WERI-Rb-1 (cell line): Measurements from ENCODE around the gene CFAP251.

ENCODE experiments used
- DNase-seq: peaks from one replicate; pipeline ENCODE4 v3.0.0-alpha.2; 2020
- H3K27ac ChIP-seq: fragments of 250-450 bp; sonication (Bioruptor Pico); 2 replicates; pipeline ENCODE4 v1.5.1; 2020; ENCODE audit warnings: mild to moderate bottlenecking, moderate library complexity
- H3K27me3 ChIP-seq: fragments of 250-450 bp; sonication (Bioruptor Pico); 2 replicates; pipeline ENCODE4 v1.5.1; 2021; ENCODE audit warnings: mild to moderate bottlenecking, low read depth, moderate library complexity; ENCODE audit not compliant: insufficient read depth, severe bottlenecking
- H3K36me3 ChIP-seq: fragments of 250-450 bp; sonication (Bioruptor Pico); 2 replicates; pipeline ENCODE4 v1.5.1; 2020; ENCODE audit warnings: mild to moderate bottlenecking, moderate library complexity
- H3K4me3 ChIP-seq: 2 replicates; pipeline ENCODE4 v1.5.1; 2011; ENCODE audit warnings: low read depth, mild to moderate bottlenecking, control low read depth, low read length
- H3K9me3 ChIP-seq: fragments of 250-450 bp; sonication (Bioruptor Pico); 2 replicates; pipeline ENCODE4 v1.5.1; 2021; ENCODE audit warnings: mild to moderate bottlenecking, moderate library complexity; ENCODE audit not compliant: severe bottlenecking
- TF ChIP-seq, protein P1 (sequence below): IDR thresholded peaks from 2 replicates; pipeline ENCODE4 v1.5.1; 2011; ENCODE audit warnings: low read depth, mild to moderate bottlenecking, control low read depth, inconsistent platforms, low read length

The CFAP251 gene

DNA sequence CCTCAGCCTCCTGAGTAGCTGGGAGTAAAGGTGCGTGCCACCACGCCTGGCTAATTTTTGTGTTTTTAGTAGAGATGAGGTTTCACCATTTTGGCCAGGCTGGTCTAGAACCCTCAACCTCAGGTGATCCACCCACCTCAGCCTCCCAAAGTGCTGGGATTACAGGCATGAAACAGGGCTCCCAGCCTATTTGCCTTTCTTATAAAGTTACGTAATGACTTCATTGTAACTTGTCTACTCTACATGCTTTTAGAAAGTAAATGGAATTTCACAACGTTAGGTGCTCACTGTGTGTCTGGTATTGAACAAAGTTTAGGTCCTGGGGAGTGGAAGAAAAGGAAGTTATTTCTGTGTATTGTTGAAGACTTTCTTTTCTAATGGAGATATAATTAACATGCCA is 12.5 kb downstream of the CFAP251 start:
- Histone ChIP-seq H3K27ac (no peak overlapping the region), H3K4me3 (no peak overlapping the region), H3K27me3 (no peaks in the 10 kb centered on the region), H3K9me3 (no peaks in the 10 kb centered on the region), H3K36me3 (no peaks in the 10 kb centered on the region)
- TF ChIP-seq, protein P1, sequence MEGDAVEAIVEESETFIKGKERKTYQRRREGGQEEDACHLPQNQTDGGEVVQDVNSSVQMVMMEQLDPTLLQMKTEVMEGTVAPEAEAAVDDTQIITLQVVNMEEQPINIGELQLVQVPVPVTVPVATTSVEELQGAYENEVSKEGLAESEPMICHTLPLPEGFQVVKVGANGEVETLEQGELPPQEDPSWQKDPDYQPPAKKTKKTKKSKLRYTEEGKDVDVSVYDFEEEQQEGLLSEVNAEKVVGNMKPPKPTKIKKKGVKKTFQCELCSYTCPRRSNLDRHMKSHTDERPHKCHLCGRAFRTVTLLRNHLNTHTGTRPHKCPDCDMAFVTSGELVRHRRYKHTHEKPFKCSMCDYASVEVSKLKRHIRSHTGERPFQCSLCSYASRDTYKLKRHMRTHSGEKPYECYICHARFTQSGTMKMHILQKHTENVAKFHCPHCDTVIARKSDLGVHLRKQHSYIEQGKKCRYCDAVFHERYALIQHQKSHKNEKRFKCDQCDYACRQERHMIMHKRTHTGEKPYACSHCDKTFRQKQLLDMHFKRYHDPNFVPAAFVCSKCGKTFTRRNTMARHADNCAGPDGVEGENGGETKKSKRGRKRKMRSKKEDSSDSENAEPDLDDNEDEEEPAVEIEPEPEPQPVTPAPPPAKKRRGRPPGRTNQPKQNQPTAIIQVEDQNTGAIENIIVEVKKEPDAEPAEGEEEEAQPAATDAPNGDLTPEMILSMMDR: no peak
- DNase-seq: no peak

DNA sequence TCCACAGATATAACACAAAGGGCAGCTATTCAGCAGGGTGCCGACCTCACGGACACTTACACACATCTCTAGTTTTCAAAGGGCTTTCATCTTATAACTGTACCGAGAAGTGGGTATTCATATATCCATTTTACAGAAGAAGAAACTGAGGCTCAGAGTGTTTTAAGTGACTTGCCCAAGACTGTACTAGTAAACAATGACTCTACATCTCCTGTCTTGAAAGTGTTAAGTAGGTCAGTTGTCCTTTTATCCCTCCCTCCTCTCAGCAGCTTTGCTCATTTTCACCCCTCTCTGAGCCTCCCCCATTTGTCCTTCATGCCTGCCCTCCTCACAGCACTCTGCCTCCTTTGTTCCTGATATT is 13.8 kb downstream of the CFAP251 start:
- no peak for DNase-seq
- no peaks in the 10 kb centered on the region for H3K9me3 ChIP-seq
- TF ChIP-seq, protein P1: no peak
- no peak overlapping the region for H3K27ac ChIP-seq
- H3K36me3 ChIP-seq: no peaks in the 10 kb centered on the region
- H3K27me3 ChIP-seq: no peaks in the 10 kb centered on the region
- no peak overlapping the region for H3K4me3 ChIP-seq

DNA sequence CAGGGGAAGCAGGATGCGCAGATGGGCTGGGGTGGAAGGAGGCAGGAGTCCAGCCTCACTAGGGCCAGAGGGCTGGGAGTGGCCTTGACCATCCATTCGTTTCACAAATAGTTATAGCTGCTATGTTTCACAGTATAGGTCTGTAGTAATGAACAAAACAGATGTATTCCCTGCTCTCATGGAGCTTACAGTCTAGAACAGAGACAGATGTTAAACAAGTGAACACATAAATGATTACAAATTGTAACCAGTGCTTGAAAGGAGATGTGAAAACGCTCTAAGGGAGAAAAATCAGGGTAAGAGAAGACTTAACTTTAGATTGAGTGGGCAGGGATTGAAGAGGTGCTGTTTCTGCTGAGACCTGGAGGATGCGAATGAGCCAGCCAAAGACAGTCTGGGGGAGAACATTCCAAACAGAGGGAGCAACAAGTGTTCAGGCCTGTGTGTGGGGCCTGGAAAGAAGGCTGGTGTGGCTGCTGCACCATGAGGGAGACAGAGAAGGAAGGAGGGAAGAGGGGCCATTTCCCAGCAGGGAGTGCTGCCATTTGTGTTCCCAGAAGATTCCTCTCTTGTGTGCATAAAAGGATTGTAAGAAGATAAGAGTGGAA is 14.6 kb downstream of the CFAP251 start:
- peaks cover 2% of the 10 kb centered on the region for H3K9me3 ChIP-seq
- no peaks in the 10 kb centered on the region for H3K36me3 ChIP-seq
- H3K4me3 ChIP-seq: no peak overlapping the region
- no peak for DNase-seq
- TF ChIP-seq, protein P1: no peak
- H3K27me3 ChIP-seq: no peaks in the 10 kb centered on the region
- no peak overlapping the region for H3K27ac ChIP-seq

DNA sequence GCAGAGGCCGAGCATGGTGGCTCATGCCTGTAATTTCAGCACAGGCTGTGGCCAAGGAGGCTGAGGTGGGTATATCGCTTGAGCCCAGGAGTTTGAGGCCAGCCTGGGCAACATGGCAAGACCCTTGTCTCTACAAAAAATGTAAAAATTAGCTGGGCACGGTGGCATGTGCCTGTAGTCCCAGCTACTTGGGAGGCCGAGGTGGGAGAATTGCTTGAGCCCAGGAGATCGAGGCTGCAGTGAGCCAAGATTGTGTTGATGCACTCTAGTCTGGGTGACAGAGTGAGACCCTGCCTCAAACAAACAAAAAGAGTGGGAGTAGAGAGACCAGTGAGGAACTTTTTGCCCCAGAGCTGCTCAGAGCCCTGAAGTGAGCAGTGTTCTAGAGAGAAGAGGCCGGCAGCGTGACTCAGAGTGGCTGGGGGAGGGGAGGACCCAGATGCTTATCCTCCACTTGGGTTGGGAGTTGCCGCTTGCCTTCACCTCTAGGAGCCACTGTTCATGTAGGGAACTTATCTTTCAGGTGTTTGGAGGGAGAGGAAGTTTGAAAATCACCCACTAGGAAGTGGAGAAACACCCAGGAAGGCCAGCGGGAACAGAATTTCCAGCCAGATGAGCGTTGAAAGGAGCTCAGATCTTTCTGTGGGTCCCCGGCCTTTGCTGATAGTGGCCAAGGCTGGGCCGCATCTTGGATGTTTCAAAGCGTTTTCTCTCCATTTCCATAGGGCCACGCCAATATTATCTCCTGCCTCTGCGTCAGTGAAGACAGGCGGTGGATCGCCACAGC is 15.3 kb downstream of the CFAP251 start:
- TF ChIP-seq, protein P1: peak; percentile 18; the same call in 1 of the 2 replicates
- DNase-seq: peak; percentile 26
- Histone ChIP-seq H3K27me3 (no peaks in the 10 kb centered on the region), H3K9me3 (peaks cover 2% of the 10 kb centered on the region), H3K27ac (no peak overlapping the region), H3K36me3 (no peaks in the 10 kb centered on the region), H3K4me3 (no peak overlapping the region)

DNA sequence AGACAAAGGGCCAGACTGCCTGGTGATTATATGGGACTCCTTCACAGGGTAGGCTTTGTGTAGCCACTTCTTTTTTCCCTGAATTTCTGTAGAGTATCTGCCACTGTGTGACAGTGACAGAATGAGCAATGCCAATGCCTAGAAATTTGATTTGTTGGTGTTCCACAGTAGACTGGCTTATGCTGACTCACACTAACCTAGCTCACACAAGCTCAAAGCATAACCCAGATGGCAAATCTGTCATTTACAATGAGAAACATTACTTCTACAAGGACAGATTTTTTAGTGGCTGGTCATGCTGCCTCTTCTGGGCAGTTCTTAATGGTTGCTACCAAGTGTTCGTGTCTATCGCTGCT is 15.9 kb downstream of the CFAP251 start:
- no peak overlapping the region for H3K27ac ChIP-seq
- DNase-seq: no peak

More for the DNA sequence above, 15.9 kb downstream of the CFAP251 start:
- Histone ChIP-seq H3K36me3 (no peaks in the 10 kb centered on the region), H3K27me3 (no peaks in the 10 kb centered on the region), H3K9me3 (peaks cover 2% of the 10 kb centered on the region), H3K4me3 (no peak overlapping the region)
- TF ChIP-seq, protein P1: no peak
